Skeletal muscle cell (primary cell): Measurements from ENCODE around the gene GADD45G.

ENCODE experiments used
- DNase-seq: peaks from one replicate; pipeline ENCODE4 v3.0.0-alpha.2; 2010; ENCODE audit warnings: low read depth
- H3K4me3 ChIP-seq: 2 replicates; pipeline ENCODE4 v1.5.1; 2011; ENCODE audit warnings: low read depth, mild to moderate bottlenecking, control low read depth, low read length, moderate library complexity

The GADD45G gene

DNA sequence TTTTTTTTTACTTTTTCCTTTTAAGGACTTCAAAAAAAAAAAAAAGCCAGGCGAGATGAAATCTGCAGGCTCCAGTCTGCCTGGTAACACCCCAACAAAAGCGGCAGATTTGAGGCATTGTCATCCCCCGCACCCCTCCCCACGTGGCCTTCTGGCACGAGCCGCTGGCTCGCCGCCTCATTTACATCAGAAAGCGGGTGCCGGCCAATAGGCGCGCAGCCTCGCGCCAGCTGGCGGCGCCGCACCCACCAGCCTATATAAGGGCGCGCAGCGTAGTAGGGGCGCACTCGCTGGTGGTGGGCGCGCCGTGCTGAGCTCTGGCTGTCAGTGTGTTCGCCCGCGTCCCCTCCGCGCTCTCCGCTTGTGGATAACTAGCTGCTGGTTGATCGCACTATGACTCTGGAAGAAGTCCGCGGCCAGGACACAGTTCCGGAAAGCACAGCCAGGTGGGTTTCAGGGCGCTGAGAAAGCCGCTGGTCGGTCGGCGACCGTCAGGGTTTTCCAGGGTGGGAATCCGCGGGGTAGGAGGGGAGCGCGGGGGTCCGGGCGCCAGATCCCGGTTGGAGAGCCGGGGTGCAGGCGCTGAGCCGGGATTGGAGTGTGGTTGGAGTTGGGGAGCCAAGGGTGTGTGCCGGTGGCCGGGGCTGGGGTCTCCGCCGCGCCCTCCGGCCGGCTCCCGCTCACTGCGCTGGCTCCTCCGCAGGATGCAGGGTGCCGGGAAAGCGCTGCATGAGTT is at the start of gene GADD45G:
Gene GADD45G (plus strand): TSS at position 284 of the 736 bp plus-strand sequence. CDS start 110 bp downstream, at position 394.
- peak within 1 kb of the TSS; percentile 51 for H3K4me3 ChIP-seq
- peak; percentile 45 for DNase-seq

- H3K4me3 ChIP-seq: no peak overlapping the region
- no peak for DNase-seq
Measured at GRCh38 chr9:89555036-89555415, 49.8 kb upstream of the GADD45G start.

GRCh38 chr9:89555451-89556375 is 49.1 kb upstream of the GADD45G start:
- H3K4me3 ChIP-seq: no peak overlapping the region
- no peak for DNase-seq

GRCh38 chr9:89558196-89558899 is 46.5 kb upstream of the GADD45G start:
- DNase-seq: no peak
- H3K4me3 ChIP-seq: no peak overlapping the region

DNA sequence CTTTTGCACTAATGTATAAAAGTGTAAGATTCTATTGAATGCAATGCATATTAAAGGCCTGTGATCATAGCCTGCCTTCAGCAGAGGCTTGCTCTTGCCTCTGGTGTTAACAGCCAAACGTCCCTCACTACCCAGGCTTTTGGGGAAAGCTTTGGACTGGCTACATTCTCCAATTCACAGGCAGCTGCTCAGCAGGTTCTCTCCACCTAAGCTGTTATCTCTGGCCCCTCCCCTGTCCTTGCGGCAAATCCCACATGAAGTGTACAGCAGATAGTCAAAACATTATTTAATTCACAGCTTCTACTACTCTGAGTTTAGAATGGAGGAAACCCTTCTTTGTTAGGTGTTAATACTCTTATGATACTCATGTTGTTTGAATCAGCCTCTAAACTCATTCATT is 45.9 kb upstream of the GADD45G start:
- H3K4me3 ChIP-seq: no peak overlapping the region
- DNase-seq: no peak

DNA sequence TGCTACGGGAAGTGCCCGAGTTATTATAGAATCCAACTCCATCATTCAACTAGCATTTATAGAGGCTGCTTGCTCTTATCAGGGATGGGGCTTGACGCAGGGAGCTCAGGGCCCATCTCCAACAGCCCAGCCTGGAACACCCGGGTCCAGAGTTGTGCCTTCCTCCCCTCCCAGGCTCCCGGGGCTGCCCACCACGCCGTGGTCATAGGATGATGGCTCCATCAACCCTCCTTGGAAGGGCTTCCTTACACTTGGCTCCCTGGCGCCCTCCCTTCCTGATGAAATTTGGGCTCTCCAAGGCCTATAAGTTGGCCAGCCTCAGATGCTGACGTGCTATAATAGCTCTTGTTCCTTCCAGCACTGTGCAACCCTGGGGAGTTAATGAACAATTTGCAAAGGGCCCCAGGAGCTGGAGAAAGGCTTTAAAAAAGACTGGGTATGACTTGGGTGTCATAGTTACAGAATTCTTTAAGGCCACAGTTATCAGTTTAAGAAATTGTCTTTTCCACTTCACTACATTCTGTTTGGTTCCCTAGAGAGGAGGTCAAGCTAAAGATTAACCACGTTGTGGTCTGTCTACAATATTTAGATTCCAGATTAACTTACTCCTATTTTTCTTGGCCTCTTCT is 42.5 kb upstream of the GADD45G start:
- no peak overlapping the region for H3K4me3 ChIP-seq
- DNase-seq: no peak

DNA sequence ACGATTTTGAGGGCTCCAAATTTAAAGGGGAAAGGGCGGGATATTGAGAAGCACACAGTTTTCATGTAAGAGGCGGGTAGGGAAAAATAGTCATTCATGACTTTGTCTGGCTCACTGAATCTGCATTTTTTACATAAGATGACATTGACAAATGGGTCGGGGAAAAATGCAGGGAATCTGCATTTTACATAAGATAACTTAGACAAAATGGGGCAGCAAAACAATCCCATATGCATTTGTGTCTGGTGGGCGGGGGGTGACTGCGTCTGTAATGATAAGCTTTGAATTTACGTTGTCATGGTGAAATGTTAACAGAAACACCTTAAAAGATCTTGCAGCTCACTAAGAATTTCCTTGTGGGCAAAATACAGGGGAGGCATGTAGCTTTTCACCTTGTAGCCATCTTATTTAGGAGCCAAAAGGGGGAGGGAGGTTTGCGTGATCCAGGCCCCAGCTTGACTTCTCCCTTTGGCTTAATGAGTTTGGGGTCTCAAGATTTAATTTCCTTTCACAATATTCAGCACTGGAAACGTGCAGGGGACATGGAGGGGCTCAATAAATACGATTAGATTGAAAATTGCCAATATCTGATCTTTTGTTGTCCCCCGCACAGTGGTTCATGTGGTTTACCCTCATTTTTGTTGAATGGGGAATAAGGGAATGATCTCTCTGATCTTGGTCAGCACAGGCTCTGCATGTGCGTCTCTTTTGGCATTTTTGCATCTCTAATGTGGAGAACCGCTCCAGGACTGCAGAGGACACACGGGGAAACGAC is 41.1 kb upstream of the GADD45G start:
- no peak for DNase-seq
- no peak overlapping the region for H3K4me3 ChIP-seq

GRCh38 chr9:89564346-89564878 is 40.4 kb upstream of the GADD45G start:
- DNase-seq: no peak
- H3K4me3 ChIP-seq: no peak overlapping the region

DNA sequence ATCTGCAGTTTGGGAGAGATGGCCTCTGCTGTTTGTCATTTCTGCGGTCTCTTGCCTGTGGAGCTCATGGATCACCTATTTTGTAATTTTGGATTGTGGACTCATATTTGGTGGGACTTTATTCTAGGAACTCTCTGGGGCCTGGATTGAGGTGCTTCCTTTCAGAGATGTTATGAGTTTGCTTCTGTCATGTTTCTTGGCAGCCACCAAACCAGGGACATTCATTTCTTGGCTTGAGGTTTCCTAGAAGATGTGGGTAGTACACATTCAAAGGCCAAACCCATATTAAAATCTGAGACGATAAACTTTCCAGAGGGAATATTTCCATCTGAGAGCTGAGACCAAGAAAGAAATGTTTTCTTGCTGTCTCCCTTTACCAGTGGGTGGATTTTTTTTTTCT is 37.2 kb upstream of the GADD45G start:
- H3K4me3 ChIP-seq: no peak overlapping the region
- no peak for DNase-seq

DNA sequence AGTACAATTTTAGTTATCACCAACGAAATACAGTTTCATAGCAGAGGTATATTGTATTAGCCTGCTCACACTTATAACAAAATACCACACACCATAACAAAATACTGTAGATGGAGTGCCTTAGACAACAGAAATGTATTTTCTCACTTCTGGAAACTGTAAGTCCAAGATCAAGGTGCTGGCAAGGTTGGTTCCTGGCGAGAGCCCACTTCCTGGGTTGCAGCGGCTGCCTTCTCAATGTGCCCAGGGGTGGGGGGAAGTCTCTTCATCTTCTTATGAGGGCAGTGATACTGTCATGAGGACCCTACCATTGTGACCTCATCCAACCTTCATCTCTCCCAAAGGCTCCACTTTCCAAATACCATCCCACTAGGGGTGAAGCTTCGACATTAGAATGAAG is 30.5 kb upstream of the GADD45G start:
- no peak for DNase-seq
- H3K4me3 ChIP-seq: no peak overlapping the region

- DNase-seq: no peak
- H3K4me3 ChIP-seq: no peak overlapping the region
Measured at GRCh38 chr9:89576404-89576839, 28.4 kb upstream of the GADD45G start.

- DNase-seq: no peak
- no peak overlapping the region for H3K4me3 ChIP-seq
Measured at GRCh38 chr9:89577363-89577762, 27.4 kb upstream of the GADD45G start.

- H3K4me3 ChIP-seq: no peak overlapping the region
Measured at GRCh38 chr9:89579741-89580385, 24.9 kb upstream of the GADD45G start.

DNA sequence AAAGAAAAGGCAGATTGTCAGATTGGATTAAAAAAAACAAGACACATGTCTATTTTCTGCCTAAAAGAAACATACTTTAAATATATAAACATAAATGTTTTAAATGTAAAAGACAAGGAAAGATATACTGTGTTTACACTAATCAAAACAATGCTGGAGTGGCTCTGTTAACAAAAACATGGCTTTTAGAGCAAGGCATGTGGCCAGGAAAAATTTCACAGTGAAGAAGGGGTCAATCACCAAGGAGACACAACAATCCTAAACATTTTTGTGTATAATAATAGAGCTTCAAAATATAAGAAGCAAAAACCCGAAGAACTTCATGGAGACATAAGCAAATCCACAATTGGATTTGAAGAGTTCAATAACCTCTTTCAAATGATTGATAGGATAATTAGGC is 18.5 kb upstream of the GADD45G start:
- DNase-seq: no peak
- no peak overlapping the region for H3K4me3 ChIP-seq

More at GRCh38 chr9:89579741-89580385, 24.9 kb upstream of the GADD45G start:
- DNase-seq: no peak

DNA sequence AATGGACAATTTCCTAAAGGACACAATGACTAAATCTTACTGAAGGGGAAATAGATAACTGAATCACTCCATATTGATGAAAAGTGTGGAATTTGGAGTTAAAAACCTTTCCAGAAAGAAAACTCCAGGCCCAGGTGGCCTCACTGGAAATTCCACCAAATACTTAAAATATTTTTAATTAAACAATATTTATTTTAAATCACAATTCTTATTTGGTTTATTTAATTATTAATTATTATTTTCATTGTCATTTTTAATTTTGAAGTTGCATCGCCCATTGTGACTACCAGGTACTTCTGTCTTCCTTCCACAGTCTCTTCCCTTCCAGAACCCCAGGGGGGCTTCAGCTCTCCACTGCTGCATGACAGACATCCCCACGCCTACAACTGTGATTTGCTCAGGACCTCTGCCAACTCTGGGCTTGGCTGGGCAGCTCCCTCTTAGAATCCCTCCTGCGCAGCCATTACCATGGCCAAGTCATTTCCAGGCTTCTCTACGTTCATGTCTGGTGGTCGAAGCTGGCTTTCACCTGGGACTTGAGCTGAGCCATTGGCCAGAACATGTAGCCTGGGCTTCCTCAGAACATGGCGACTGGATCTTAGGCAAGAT is 16.4 kb upstream of the GADD45G start:
- H3K4me3 ChIP-seq: no peak overlapping the region
- no peak for DNase-seq

GRCh38 chr9:89590415-89590814 is 14.4 kb upstream of the GADD45G start:
- DNase-seq: no peak

GRCh38 chr9:89591274-89592212 is 13.3 kb upstream of the GADD45G start:
- no peak for DNase-seq
- no peak overlapping the region for H3K4me3 ChIP-seq

More at GRCh38 chr9:89590415-89590814, 14.4 kb upstream of the GADD45G start:
- no peak overlapping the region for H3K4me3 ChIP-seq
